Measurements from ENCODE around the gene PPM1L. TPM values are rescaled to one million over a fixed set of nuclear protein-coding genes. Genes with fewer than 3 reads are reported as not detected.
"Not testable (repeated sequence)": the region's sequence is repeated elsewhere in the genome, so short reads cannot be mapped to it uniquely, and the experiment has no call there.

The PPM1L gene
- total RNA-seq (10 to 100 TPM in 1 of 5 experiments, 1 to 10 TPM in 4; 4.0 to 19.1 (median 5.7) TPM), polyA plus RNA-seq (1 to 10 TPM in 1 of 2 donors, under 1 TPM in 1; 0.48 to 1.3 TPM), total RNA-seq (6.5 reads per million, percentile 28 among the genes with 10 or more reads in this experiment)

- Histone ChIP-seq H3K9me3 (ENCODE audit: control insufficient read depth in 2 of 3, low read length in 3 of 3) (no peaks in the 10 kb centered on the region), H3K4me1 (ENCODE audit: control insufficient read depth in 2 of 2, insufficient read depth in 2 of 2, low read length in 2 of 2) (peaks cover 10 to 11% of the 10 kb centered on the region in 2 donors), H3K27me3 (ENCODE audit: control insufficient read depth in 2 of 2, insufficient read depth in 2 of 2, low read length in 2 of 2) (peaks cover 0 to 6% of the 10 kb centered on the region in 2 donors), H3K27ac (ENCODE audit: low read depth, low read length) (peak within 1 kb of the TSS; percentile 69), H3K36me3 (ENCODE audit: control insufficient read depth in 2 of 3, insufficient read depth in 3 of 3, low read length in 3 of 3) (no peaks in the 10 kb centered on the region), H3K4me3 (ENCODE audit: low read length) (peak within 1 kb of the TSS; percentile 73)
- Mint-ChIP-seq H3K4me1 (peaks cover 27 to 36% (median 30%) of the 10 kb centered on the region in 7 donors), H3K27ac (peak within 1 kb of the TSS; percentile 88 to 97 (median 94)), H3K36me3 (no peaks in the 10 kb centered on the region), H3K9me3 (no peaks in the 10 kb centered on the region), H3K27me3 (peaks cover 5 to 43% (median 10%) of the 10 kb centered on the region in 5 donors), H3K4me3 (peak within 1 kb of the TSS; percentile 88 to 99 (median 96))
- ChIA-PET POLR2A (interaction anchor here (1.0 to 1.1 kb wide), 2 partner anchors 55 to 192 kb away, joined by 3 to 6 read pairs; no protein-coding TSS in a partner anchor), CTCF (no interaction called here)
- DNase-seq (peak in 8 of 9 donors; percentile 51 to 70 (median 64)), ATAC-seq (peak; percentile 50)
- intact Hi-C loops (cut with micrococcal nuclease), result loop anchor here (1.0 to 10.0 kb wide), 11 partner anchors 45 to 1951 kb away; partner anchors contain the start of genes IFT80 (in 2 of the 2), KPNA4 (in 2 of the 2), NMD3 (in 2 of the 2) and SMC4 (in 2 of the 2)
These were observed at the start of gene PPM1L for GRCh38 chr3:160755776-160756304. PPM1L (plus strand) TSS chr3:160756231.

GRCh38 chr3:160707187-160707794, 48.7 kb upstream of the PPM1L start:
- no peaks in the 10 kb centered on the region for H3K4me1 ChIP-seq (ENCODE audit: control insufficient read depth in 2 of 2, insufficient read depth in 2 of 2, low read length in 2 of 2)
- Mint-ChIP-seq H3K36me3 (no peaks in the 10 kb centered on the region), H3K27ac (no peak overlapping the region), H3K27me3 (peaks cover 28 to 43% (median 36%) of the 10 kb centered on the region in 5 donors), H3K9me3 (no peaks in the 10 kb centered on the region), H3K4me1 (no peaks in the 10 kb centered on the region), H3K4me3 (no peak overlapping the region)
- peaks cover 0 to 5% of the 10 kb centered on the region in 2 donors for H3K27me3 ChIP-seq (ENCODE audit: control insufficient read depth in 2 of 2, insufficient read depth in 2 of 2, low read length in 2 of 2)
- DNase-seq, result peak in 7 of 9 donors; percentile 18 to 62 (median 47)
- ChIA-PET POLR2A (no interaction called here), CTCF (interaction anchor here (1.3 to 3.5 kb wide), 4 partner anchors 227 to 241 kb away, joined by 3 to 26 read pairs (median 7); no protein-coding TSS in a partner anchor)
- ATAC-seq, result peak; percentile 71
- no peak overlapping the region for H3K4me3 ChIP-seq (ENCODE audit: low read length)
- no peaks in the 10 kb centered on the region for H3K9me3 ChIP-seq (ENCODE audit: control insufficient read depth in 2 of 3, low read length in 3 of 3)
- H3K27ac ChIP-seq (ENCODE audit: low read depth, low read length), result no peak overlapping the region
- intact Hi-C loops (cut with micrococcal nuclease), result loop anchor here (1.0 to 10.0 kb wide), 5 partner anchors 94 to 717 kb away; no protein-coding TSS in a partner anchor
- H3K36me3 ChIP-seq (ENCODE audit: control insufficient read depth in 2 of 3, insufficient read depth in 3 of 3, low read length in 3 of 3), result no peaks in the 10 kb centered on the region

- Mint-ChIP-seq H3K27ac (no peak overlapping the region), H3K36me3 (no peaks in the 10 kb centered on the region), H3K4me1 (no peaks in the 10 kb centered on the region), H3K4me3 (no peak overlapping the region), H3K9me3 (no peaks in the 10 kb centered on the region), H3K27me3 (peaks cover 28 to 45% (median 31%) of the 10 kb centered on the region in 5 donors)
- no peak overlapping the region for H3K27ac ChIP-seq (ENCODE audit: low read depth, low read length)
- CTCF ChIA-PET, result interaction anchor here (0.6 to 3.5 kb wide), 3 partner anchors 229 to 867 kb away, joined by 6 to 26 read pairs (median 7); no protein-coding TSS in a partner anchor
- H3K4me3 ChIP-seq (ENCODE audit: low read length), result no peak overlapping the region
- no peaks in the 10 kb centered on the region for H3K9me3 ChIP-seq (ENCODE audit: control insufficient read depth in 2 of 3, low read length in 3 of 3)
- intact Hi-C loops (cut with micrococcal nuclease), result loop anchor here (5.0 to 10.0 kb wide), 2 partner anchors 563 to 565 kb away; no protein-coding TSS in a partner anchor
- POLR2A ChIA-PET, result no interaction called here
- peaks cover 0 to 5% of the 10 kb centered on the region in 2 donors for H3K27me3 ChIP-seq (ENCODE audit: control insufficient read depth in 2 of 2, insufficient read depth in 2 of 2, low read length in 2 of 2)
- no peaks in the 10 kb centered on the region for H3K4me1 ChIP-seq (ENCODE audit: control insufficient read depth in 2 of 2, insufficient read depth in 2 of 2, low read length in 2 of 2)
- no peaks in the 10 kb centered on the region for H3K36me3 ChIP-seq (ENCODE audit: control insufficient read depth in 2 of 3, insufficient read depth in 3 of 3, low read length in 3 of 3)
- DNase-seq (no peak), ATAC-seq (no peak)
These were observed 46.4 kb upstream of the PPM1L start for GRCh38 chr3:160709477-160710182.

GRCh38 chr3:160713144-160713543, 42.9 kb upstream of the PPM1L start:
- H3K4me1 Mint-ChIP-seq; ATAC-seq; DNase-seq; H3K27ac Mint-ChIP-seq; H3K36me3 Mint-ChIP-seq; POLR2A ChIA-PET; H3K4me3 Mint-ChIP-seq; intact Hi-C loops (cut with micrococcal nuclease); H3K4me3 ChIP-seq (ENCODE audit: low read length); H3K9me3 Mint-ChIP-seq; H3K27ac ChIP-seq (ENCODE audit: low read depth, low read length); H3K27me3 ChIP-seq (ENCODE audit: control insufficient read depth in 2 of 2, insufficient read depth in 2 of 2, low read length in 2 of 2); H3K4me1 ChIP-seq (ENCODE audit: control insufficient read depth in 2 of 2, insufficient read depth in 2 of 2, low read length in 2 of 2); H3K36me3 ChIP-seq (ENCODE audit: control insufficient read depth in 2 of 3, insufficient read depth in 3 of 3, low read length in 3 of 3); H3K9me3 ChIP-seq (ENCODE audit: control insufficient read depth in 2 of 3, low read length in 3 of 3): not testable (repeated sequence)
- H3K27me3 Mint-ChIP-seq, result peaks cover 14 to 26% (median 21%) of the 10 kb centered on the region in 5 donors
- CTCF ChIA-PET, result interaction anchor here (0.7 to 2.0 kb wide), 2 partner anchors 127 to 228 kb away, joined by 3 to 6 read pairs; no protein-coding TSS in a partner anchor

DNA sequence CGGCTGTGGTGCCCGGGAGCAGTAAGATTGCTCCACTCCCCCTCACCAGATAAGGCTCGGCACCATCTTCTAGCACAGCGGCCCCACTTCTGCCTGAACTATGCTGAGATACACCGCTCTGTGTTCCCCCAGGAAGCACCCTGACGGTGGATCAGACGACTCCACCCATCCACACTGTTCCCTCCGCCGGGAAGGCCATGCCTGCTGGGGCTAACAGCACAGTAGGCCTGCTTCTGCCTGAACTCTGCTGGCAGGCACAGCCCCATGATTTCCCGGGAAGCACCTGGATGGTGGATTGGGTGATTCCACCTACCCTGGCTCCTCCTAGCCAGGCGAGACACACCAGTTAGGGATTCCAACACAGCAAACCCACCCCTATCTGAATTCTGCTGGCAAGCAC, 36.3 kb upstream of the PPM1L start:
- Histone ChIP-seq H3K4me1 (ENCODE audit: control insufficient read depth in 2 of 2, insufficient read depth in 2 of 2, low read length in 2 of 2) (no peaks in the 10 kb centered on the region), H3K27me3 (ENCODE audit: control insufficient read depth in 2 of 2, insufficient read depth in 2 of 2, low read length in 2 of 2) (no peaks in the 10 kb centered on the region), H3K36me3 (ENCODE audit: control insufficient read depth in 2 of 3, insufficient read depth in 3 of 3, low read length in 3 of 3) (no peaks in the 10 kb centered on the region), H3K9me3 (ENCODE audit: control insufficient read depth in 2 of 3, low read length in 3 of 3) (no peaks in the 10 kb centered on the region), H3K27ac (ENCODE audit: low read depth, low read length) (no peak overlapping the region), H3K4me3 (ENCODE audit: low read length) (no peak overlapping the region)
- ATAC-seq, result no peak
- H3K27me3 Mint-ChIP-seq, result peaks cover 5 to 22% (median 16%) of the 10 kb centered on the region in 5 donors
- peaks cover 0 to 2% (median 0%) of the 10 kb centered on the region in 11 donors for H3K9me3 Mint-ChIP-seq
- H3K36me3 Mint-ChIP-seq, result no peaks in the 10 kb centered on the region
- ChIA-PET POLR2A (no interaction called here), CTCF (no interaction called here)
- H3K4me1 Mint-ChIP-seq, result no peaks in the 10 kb centered on the region
- no peak for DNase-seq
- no peak overlapping the region for H3K4me3 Mint-ChIP-seq
- no peak overlapping the region for H3K27ac Mint-ChIP-seq
- intact Hi-C loops (cut with micrococcal nuclease), result no loop called here

GRCh38 chr3:160720123-160720746, 35.8 kb upstream of the PPM1L start:
- Mint-ChIP-seq H3K4me3 (no peak overlapping the region), H3K9me3 (peaks cover 0 to 2% (median 0%) of the 10 kb centered on the region in 11 donors), H3K27me3 (peaks cover 5 to 22% (median 16%) of the 10 kb centered on the region in 5 donors), H3K27ac (no peak overlapping the region), H3K4me1 (no peaks in the 10 kb centered on the region), H3K36me3 (no peaks in the 10 kb centered on the region)
- CTCF ChIA-PET, result interaction anchor here (0.7 kb wide), 1 partner anchor 11 kb away, joined by 3 read pairs; no protein-coding TSS in a partner anchor
- Histone ChIP-seq H3K36me3 (ENCODE audit: control insufficient read depth in 2 of 3, insufficient read depth in 3 of 3, low read length in 3 of 3) (no peaks in the 10 kb centered on the region), H3K27me3 (ENCODE audit: control insufficient read depth in 2 of 2, insufficient read depth in 2 of 2, low read length in 2 of 2) (no peaks in the 10 kb centered on the region), H3K9me3 (ENCODE audit: control insufficient read depth in 2 of 3, low read length in 3 of 3) (no peaks in the 10 kb centered on the region), H3K4me1 (ENCODE audit: control insufficient read depth in 2 of 2, insufficient read depth in 2 of 2, low read length in 2 of 2) (no peaks in the 10 kb centered on the region), H3K27ac (ENCODE audit: low read depth, low read length) (no peak overlapping the region), H3K4me3 (ENCODE audit: low read length) (no peak overlapping the region)
- intact Hi-C loops (cut with micrococcal nuclease), result no loop called here
- DNase-seq (peak in 1 of 9 donors; percentile 1), ATAC-seq (no peak)
- POLR2A ChIA-PET, result no interaction called here
